Eye (tissue), 1 donor: ENCODE measurements around the gene CSRP1.
A peak's percentile ranks its signal among the peaks of the same experiment; 100 is the strongest.
"Not testable (repeated sequence)": the region's sequence is repeated elsewhere in the genome, so short reads cannot be mapped to it uniquely, and the experiment has no call there.

Experiments used
- DNase-seq: peaks from one replicate; pipeline ENCODE4 v3.0.0-alpha.2; 2015

The CSRP1 gene

GRCh38 chr1:201475915-201476669 is 30.8 kb downstream of the CSRP1 start:
- DNase-seq, result no peak

DNA sequence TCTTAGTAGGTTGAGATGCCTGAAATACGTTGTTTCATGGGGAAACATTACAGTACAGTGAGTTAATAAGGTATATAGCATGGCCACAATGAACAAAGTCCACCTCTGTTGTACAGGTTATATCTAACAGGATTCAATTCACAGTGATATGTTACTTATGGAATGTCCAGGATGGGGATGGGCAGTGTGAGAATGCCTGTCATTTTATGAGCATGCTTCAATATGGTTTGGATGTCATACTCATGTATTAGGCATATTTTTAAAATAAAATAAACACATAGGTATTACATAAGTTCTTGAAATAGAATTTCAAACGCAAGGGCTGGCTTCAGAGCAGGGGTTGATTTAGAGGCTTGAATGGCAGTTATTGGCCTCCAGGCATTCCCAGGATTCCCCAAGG is 31.8 kb downstream of the CSRP1 start:
- no peak for DNase-seq

DNA sequence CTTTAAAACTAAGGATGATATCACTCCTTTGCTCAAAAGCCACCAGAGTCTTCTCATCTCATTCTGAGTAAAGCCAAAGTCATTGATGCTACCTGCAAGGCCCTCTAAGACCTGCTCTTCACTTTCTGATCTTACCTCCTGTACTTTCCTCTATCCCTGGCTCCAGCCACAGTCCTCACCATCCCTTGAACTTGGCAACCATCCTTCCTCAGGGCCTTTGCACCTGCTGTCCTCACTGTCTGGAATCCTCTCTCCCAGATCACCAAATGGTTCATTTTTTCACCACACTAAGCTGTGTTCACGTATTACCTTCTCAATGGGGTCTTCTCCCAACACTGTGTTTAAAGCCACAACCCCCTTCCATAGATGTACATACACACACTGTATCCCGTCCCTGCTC is 33.6 kb downstream of the CSRP1 start:
- no peak for DNase-seq

GRCh38 chr1:201472321-201472720 is 34.6 kb downstream of the CSRP1 start:
- not testable (repeated sequence) for DNase-seq

DNA sequence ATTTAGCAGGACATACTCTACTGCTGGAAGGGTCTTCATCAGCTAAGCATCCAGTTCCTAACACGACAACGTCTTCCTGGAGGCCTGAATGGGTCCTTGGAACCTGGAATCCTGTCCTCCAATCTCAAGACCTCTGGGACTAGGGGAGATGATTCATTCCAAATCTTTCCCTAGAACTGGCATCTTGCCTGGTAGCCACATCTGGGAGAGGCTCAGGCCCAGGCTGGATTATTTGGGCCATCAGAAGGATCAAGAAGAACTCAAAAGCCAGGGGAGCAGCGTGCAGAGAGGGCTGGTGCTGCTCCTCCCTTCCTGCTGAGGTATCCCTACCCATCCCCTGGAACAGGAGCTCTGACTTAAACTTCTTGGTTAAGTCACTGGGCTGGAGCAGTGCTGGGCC is 35.2 kb downstream of the CSRP1 start:
- no peak for DNase-seq

DNA sequence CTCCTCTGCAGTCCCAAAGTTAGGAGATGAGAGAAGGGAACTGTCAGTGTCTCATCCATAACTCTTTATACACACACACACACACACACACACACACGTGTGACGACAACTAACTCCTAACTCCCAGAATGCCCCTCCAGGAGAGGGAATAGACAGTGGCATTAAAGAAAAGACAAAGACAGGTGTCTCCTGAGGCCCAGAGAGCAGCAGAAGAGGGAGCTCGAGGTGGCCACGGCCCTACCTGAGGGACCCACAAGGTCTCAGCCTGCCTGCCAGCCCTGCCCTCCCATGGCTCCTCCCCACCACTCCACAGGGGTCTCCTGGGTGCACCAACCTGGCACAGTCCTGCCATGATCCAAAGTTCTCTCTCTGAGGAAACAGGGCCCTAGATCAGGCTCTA is 36.3 kb downstream of the CSRP1 start:
- DNase-seq, result no peak

GRCh38 chr1:201469645-201470074 is 37.3 kb downstream of the CSRP1 start:
- no peak for DNase-seq

- DNase-seq, result peak; percentile 93
Measured at GRCh38 chr1:201468844-201469644, 37.9 kb downstream of the CSRP1 start, which contains the start of gene PHLDA3. Gene PHLDA3, minus strand, starts transcription at chr1:201469188. Its CDS starts 402 bp downstream, at chr1:201468786.

- peak; percentile 76 for DNase-seq
Measured at GRCh38 chr1:201468501-201468843, 38.5 kb downstream of the CSRP1 start.

GRCh38 chr1:201466492-201466891 is 40.4 kb downstream of the CSRP1 start:
- no peak for DNase-seq

DNA sequence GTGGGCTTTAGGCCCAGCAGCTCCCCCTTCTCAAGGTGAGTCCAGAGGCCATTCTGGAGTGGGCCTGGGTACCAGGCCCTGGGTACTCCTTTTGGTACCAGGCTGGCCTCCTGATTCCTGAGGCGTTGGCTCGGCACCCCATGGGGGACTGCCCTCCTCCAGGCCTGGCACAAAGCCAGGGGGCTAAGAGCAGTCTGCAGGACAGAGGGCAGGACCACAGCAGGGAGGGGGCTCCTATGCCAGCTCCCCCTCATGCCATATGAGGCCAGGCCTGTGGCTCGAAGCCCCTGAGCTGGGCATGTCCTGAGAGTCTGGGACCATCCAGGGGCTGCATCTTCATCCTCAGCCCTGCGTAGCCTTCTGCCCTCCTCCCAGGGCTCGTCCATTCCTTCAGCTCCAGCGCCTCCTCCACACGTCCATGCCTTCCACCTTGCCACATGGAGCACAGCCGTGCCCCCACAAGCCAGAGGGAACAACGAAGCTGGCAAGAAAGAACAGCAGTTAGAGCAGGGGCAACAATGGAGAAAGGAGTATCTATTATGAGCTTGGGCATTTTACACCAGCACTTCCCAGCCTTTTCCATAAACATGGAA is 41.1 kb downstream of the CSRP1 start:
- DNase-seq, result no peak

DNA sequence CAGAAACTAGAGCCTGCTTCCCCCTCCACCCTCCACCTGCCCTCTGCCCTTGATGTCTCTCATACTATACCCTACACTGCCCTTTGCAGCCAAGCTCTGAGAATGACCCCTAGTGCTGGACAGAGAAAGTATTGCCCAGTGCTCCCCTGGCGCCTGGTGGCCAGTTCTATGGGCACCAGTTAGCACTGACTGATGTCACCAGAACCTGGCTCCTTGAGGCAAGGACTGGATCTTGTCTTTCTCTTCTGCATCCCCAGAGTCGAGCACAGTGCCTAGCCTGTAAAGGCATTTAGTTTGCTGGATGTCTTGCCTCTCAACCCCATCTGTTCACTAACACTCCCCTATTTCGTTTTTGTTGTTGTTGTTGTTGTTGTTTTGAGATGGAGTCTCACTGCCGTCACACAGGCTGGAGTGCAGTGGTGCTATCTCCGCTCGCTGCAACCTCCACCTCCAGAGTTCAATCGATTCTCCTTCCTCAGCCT is 43.8 kb downstream of the CSRP1 start:
- DNase-seq, result no peak

DNA sequence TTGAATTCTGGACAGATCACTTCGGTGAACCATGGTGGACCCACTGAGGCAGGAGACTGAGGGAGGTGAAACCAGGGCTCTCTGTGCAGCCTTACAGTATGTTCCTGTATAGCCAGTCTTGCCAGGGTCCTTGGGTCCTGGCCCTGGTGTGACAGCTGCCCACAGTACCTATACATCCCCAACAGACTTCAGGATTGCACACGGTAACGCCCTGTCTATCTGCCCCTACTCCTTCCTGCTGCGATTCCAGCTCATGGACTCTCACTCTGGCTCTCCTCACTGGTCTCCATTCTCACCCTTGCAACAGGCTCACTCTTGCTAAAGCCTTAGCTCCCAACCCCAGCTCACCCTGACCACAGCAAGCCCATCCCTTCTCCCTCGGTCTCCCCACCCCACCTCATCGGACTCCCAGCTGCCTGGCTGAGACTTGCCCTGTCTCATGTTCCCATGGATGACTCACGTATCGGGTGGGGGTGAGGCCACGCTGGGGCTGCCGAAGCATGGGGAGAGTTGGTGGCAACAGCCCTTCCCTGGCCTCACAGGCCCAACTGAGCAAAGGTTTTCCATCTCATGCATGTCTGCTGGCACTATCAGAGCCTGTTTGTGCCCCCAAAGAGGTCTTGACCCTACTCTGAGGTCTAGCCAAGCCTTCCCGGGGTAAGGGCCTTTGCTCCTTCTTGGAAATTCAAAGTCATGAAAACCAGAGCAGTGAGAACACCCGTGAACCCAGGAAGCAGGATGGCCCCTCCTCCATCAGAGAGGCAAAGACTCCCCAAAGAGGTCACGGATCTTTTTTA is 45.1 kb downstream of the CSRP1 start:
- no peak for DNase-seq

GRCh38 chr1:201460814-201461644 is 45.9 kb downstream of the CSRP1 start:
- DNase-seq, result no peak

DNA sequence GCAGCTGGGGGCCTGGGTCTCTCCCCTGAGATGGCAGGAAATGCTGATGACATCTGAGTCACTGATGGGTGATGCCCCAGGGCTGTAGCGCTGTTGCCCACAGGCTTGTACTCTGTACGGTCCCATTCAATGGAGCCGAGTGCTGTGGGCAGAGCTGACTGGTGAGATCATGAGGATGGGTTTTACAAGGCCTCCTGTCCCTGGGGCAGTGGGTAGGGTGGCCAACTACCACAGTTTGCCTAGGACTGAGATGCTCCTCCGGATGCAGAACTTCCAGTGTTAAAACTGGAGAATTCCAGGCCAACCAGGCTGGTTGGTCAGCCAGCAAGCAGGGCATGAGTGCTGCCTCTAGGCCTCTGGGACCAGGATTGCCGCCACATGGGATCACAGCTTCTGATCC is 47.1 kb downstream of the CSRP1 start:
- DNase-seq, result no peak

GRCh38 chr1:201459052-201459451 is 47.9 kb downstream of the CSRP1 start:
- no peak for DNase-seq

DNA sequence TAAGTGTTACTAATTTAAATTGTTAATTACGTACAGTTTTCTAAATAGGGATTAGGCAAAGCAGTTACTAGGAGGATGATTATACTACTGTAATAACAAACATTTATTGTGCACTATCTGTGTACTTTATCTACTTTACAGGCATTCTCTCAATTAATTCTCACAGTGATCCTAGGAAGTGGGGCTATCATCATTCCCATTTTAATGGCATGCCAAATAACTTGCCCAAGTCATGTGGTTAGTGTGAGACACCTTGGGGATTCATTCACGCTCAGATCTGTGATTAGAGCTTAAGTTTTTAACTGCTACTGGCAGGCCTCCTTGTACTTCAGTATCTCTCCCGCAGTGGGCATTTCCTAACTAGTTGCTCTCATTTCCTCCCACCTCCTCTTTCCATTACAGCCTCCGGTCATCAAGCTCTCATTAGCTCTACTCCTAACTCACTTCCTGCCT is 49.4 kb downstream of the CSRP1 start:
- DNase-seq, result no peak

DNA sequence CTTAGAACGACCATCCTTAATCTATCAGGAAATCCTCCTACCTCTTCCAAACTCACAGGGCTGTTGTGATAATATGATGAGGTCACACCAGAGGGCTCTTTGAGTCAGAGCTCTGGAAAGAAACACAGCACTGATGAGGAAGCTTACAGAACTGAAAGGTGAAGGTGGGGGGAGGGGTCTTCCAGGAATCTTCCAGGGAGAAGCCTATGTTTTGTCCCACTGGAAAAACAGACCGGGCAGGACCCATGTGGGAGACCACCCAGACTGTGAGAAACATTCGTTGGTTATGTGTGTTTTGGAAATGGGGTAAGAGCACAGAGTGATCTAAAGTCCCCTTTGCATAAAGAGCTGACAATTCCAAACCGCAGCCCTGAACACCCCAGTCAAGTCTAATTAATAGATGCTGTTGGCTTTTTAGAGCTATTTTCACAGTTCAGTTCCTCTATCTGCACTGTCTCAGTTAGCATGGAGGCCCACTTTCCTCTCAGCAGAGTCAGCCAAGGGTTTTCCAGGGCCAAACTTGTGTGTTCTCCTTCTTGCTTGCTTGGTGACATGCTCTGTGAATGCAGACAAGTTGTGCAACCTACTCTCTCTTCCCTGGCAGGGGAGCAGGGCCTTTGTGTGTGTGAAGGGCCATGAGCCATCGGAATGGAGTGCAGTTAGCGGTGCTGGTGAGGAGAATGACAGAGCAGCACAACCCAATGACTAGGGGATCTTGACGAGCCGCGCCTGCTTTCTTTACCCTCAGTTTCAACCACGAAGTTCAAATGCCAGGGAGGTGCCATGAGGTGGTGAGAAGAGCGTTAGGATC is 50.2 kb downstream of the CSRP1 start:
- DNase-seq, result peak; percentile 82

GRCh38 chr1:201455098-201455497 is 51.8 kb downstream of the CSRP1 start:
- DNase-seq, result peak; percentile 55

- DNase-seq, result peak; percentile 82
Measured at GRCh38 chr1:201454608-201455007, 52.3 kb downstream of the CSRP1 start.

DNA sequence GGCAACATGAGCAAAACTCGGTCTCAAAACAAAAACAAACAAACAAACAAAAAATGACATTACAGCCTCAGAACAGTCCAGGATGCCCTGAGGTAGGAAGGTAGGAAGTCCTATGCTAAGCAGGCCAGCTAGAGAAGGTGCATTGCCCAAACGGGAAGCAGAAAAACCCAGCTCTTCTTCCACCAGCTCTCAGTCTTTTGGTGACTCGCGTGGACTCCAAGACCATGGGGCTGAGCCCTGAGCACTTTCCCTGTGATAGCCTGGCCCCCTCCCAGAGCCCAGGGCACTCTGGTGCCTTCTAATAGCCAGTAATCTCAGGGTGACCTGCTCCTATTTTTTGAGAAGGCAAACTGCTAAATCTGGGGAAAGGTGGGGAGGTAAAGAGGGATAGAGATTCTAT is 54.1 kb downstream of the CSRP1 start:
- no peak for DNase-seq
